ENCODE data around the gene CORT.
"Not testable (repeated sequence)": the region's sequence is repeated elsewhere in the genome, so short reads cannot be mapped to it uniquely, and the experiment has no call there.

The CORT gene

GRCh38 chr1:10449751-10450150, at the start of gene CORT:
Gene CORT (plus strand): TSS chr1:10450031. CDS start chr1:10450224, 193 bp downstream.
- no peak for DNase-seq

GRCh38 chr1:10401281-10401680, 48.5 kb upstream of the CORT start:
- no peak for DNase-seq

- DNase-seq: no peak
Observed at GRCh38 chr1:10402729-10403274, 47.0 kb upstream of the CORT start.

- DNase-seq: no peak
Observed at GRCh38 chr1:10407201-10407600, 42.6 kb upstream of the CORT start.

- peak; percentile 93 for DNase-seq
Observed at GRCh38 chr1:10415211-10415930, 34.5 kb upstream of the CORT start.

GRCh38 chr1:10415967-10416366, 33.9 kb upstream of the CORT start:
- not testable (repeated sequence) for DNase-seq

GRCh38 chr1:10418741-10419140, 31.1 kb upstream of the CORT start:
- DNase-seq: not testable (repeated sequence)

GRCh38 chr1:10419351-10419750, 30.5 kb upstream of the CORT start:
- DNase-seq: no peak

- DNase-seq: no peak
Observed at GRCh38 chr1:10421637-10422036, 28.2 kb upstream of the CORT start.

GRCh38 chr1:10424034-10424433, 25.8 kb upstream of the CORT start:
- DNase-seq: no peak

- DNase-seq: no peak
Observed at GRCh38 chr1:10424651-10425050, 25.2 kb upstream of the CORT start.

- DNase-seq: not testable (repeated sequence)
Observed at GRCh38 chr1:10425826-10426534, 23.9 kb upstream of the CORT start.

GRCh38 chr1:10426535-10426848, 23.3 kb upstream of the CORT start:
- DNase-seq: not testable (repeated sequence)

- DNase-seq: no peak
Observed at GRCh38 chr1:10428984-10429383, 20.8 kb upstream of the CORT start.

- no peak for DNase-seq
Observed at GRCh38 chr1:10429868-10430215, 20.0 kb upstream of the CORT start.

GRCh38 chr1:10430216-10431069, 19.4 kb upstream of the CORT start, which contains the start of gene CENPS:
Gene CENPS (plus strand): TSS chr1:10430433. CDS start chr1:10430518, 85 bp downstream.
- DNase-seq: peak; percentile 96

GRCh38 chr1:10431070-10431730, 18.6 kb upstream of the CORT start:
- peak; percentile 43 for DNase-seq

- no peak for DNase-seq
Observed at GRCh38 chr1:10432910-10433700, 16.7 kb upstream of the CORT start.

- DNase-seq: no peak
Observed at GRCh38 chr1:10433790-10434189, 16.0 kb upstream of the CORT start.

GRCh38 chr1:10434590-10434989, 15.2 kb upstream of the CORT start:
- no peak for DNase-seq

- DNase-seq: no peak
Observed at GRCh38 chr1:10437052-10437451, 12.8 kb upstream of the CORT start.

- DNase-seq: no peak
Observed at GRCh38 chr1:10438677-10439163, 11.1 kb upstream of the CORT start.
